Activated CD8-positive, alpha-beta memory T cell treated with anti-CD3 and anti-CD28 coated beads, Interleukin-2, amount 10 ng/mL, durations not matched to agents 7 days and 5 days (primary cell): Measurements from ENCODE around the gene GSDME. TPM values are rescaled to one million over a fixed set of nuclear protein-coding genes. Genes with fewer than 3 reads are reported as not detected.
A peak's percentile ranks its signal among the peaks of the same experiment; 100 is the strongest.

ENCODE experiments used
- ATAC-seq: fragments of 150-1000 bp; cut with Tn5 transposase; one replicate; pipeline ENCODE4 v1.10.0; 2021; ENCODE audit warnings: moderate library complexity
- CTCF ChIA-PET: fragments of 350-600 bp; sonication (Branson Sonifier 250); formaldehyde crosslinking; loops from one replicate; lab custom pipeline; 2021; ENCODE audit warnings: antibody characterized with exemption; lab: Charles Lee
- DNase-seq: peaks from one replicate; pipeline ENCODE4 v3.0.0-alpha.2; 2020
- H3K27ac Mint-ChIP-seq: one replicate; pipeline ENCODE4 v1.8.0; 2021; ENCODE audit warnings: mild to moderate bottlenecking, mixed read lengths
- H3K27me3 Mint-ChIP-seq: one replicate; pipeline ENCODE4 v1.8.0; 2021; ENCODE audit warnings: mixed read lengths
- H3K36me3 Mint-ChIP-seq: one replicate; pipeline ENCODE4 v1.8.0; 2021; ENCODE audit warnings: mild to moderate bottlenecking, mixed read lengths
- H3K4me1 Mint-ChIP-seq: one replicate; pipeline ENCODE4 v1.8.0; 2021; ENCODE audit warnings: mixed read lengths
- H3K4me3 Mint-ChIP-seq: one replicate; pipeline ENCODE4 v1.8.0; 2021; ENCODE audit warnings: mild to moderate bottlenecking, moderate library complexity, mixed read lengths
- H3K9me3 Mint-ChIP-seq: one replicate; pipeline ENCODE4 v1.8.0; 2022; ENCODE audit warnings: low read depth, mixed read lengths
- total RNA-seq, 2 experiments: library from RNA; stranded (reverse); gene quantifications; one replicate each; pipeline ENCODE4 v1.2.3, GENCODE V29; 2021

The GSDME gene
- total RNA-seq, 2 experiments from 2014 or later, result 0.96 to 4.5 TPM

DNA sequence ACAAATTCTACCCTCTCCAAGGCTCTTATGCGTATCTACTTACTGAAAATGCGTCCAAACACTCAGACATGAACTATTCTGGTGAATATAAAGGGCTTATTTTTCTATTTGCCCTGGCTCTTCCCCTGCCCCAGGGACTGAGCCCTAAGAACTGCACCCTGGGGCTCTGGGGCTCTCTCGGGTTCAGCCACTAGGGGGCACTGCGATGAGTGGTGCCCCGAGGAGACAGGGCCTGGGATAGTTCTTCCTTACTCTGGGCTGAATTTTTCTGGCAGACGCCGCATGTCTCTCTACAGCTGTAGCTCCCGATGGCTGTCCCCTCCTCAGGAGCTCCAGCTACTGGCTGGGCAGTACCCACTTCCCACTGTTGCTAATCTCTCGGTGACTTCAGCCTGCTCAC, 30.8 kb upstream of the GSDME start:
- DNase-seq (no peak), ATAC-seq (no peak)
- peaks cover 22% of the 10 kb centered on the region for H3K36me3 Mint-ChIP-seq
- CTCF ChIA-PET, result interaction anchor here (2.2 kb wide), 1 partner anchor 306 kb away, joined by 6 read pairs; no protein-coding TSS in a partner anchor
- peaks cover 7% of the 10 kb centered on the region for H3K4me1 Mint-ChIP-seq
- H3K27me3 Mint-ChIP-seq, result no peaks in the 10 kb centered on the region
- H3K4me3 Mint-ChIP-seq, result no peak overlapping the region
- peaks cover 6% of the 10 kb centered on the region for H3K9me3 Mint-ChIP-seq
- no peak overlapping the region for H3K27ac Mint-ChIP-seq

DNA sequence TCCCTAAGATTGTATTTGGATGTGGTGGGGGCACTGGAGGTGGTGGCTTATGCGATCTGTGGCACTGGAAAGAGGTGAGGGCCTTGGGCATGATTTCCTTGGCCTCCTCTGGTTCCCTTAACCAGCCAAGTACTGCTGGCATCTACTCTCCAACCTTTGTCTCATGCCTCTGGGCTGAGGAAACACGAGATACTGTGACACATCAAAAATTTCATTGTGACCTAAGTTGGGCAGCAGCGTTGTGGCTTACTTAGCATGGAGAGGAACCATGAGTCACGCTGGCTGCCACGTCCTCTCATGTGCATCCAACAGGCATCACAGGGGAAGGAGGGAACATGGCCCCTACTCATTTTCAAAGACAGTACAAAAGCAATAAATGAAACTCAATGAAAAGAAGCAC, 29.7 kb upstream of the GSDME start:
- H3K9me3 Mint-ChIP-seq, result peaks cover 6% of the 10 kb centered on the region
- no peaks in the 10 kb centered on the region for H3K27me3 Mint-ChIP-seq
- CTCF ChIA-PET, result interaction anchor here (2.2 kb wide), 1 partner anchor 307 kb away, joined by 6 read pairs; no protein-coding TSS in a partner anchor
- peaks cover 7% of the 10 kb centered on the region for H3K4me1 Mint-ChIP-seq
- ATAC-seq (peak; percentile 36), DNase-seq (peak; percentile 46)
- peaks cover 22% of the 10 kb centered on the region for H3K36me3 Mint-ChIP-seq
- no peak overlapping the region for H3K27ac Mint-ChIP-seq
- no peak overlapping the region for H3K4me3 Mint-ChIP-seq

DNA sequence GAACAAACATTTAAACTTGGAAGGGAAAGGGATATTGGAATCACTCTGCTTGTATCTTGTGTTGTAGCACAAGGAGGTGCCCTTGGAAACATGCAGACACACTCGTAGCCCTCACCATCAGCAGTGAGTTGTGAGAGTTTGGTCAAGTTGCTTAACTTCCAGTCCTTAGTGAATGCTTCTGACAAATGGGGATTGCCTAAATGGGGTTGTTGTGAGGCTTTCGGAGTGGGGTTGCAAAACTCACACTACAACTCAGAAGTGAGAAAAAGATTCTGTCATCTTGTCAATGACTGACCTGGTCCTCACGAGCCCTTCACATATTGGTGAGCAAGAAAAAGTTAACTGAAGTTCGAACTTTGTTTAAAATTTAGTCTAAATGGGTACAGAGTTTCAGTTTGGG, 29.0 kb upstream of the GSDME start:
- CTCF ChIA-PET, result no interaction called here
- Mint-ChIP-seq H3K9me3 (peaks cover 6% of the 10 kb centered on the region), H3K27ac (no peak overlapping the region), H3K4me1 (peaks cover 7% of the 10 kb centered on the region), H3K36me3 (peaks cover 20% of the 10 kb centered on the region), H3K4me3 (no peak overlapping the region), H3K27me3 (no peaks in the 10 kb centered on the region)
- DNase-seq (no peak), ATAC-seq (no peak)

DNA sequence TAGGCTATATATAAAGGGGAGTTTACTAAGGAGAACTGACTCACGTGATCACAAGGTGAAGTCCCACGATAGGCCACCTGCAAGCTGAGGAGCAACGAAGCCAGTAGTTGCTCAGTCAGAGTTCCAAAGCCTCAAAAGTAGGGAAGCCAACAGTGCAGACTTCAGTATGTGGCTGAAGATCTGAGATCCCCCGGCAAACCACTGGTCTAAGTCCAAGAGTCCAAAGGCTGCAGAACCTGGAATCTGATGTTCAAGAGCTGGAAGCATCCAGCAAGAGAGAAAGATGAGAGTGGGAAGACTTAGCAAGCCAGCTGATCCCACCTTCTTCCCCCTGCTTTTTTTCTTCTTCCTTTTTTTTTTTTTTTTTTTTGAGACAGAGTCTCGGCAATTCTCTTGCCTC, 27.0 kb upstream of the GSDME start:
- Mint-ChIP-seq H3K4me1 (peaks cover 7% of the 10 kb centered on the region), H3K36me3 (peaks cover 20% of the 10 kb centered on the region), H3K9me3 (peaks cover 6% of the 10 kb centered on the region), H3K4me3 (no peak overlapping the region), H3K27me3 (no peaks in the 10 kb centered on the region), H3K27ac (no peak overlapping the region)
- ATAC-seq (no peak), DNase-seq (no peak)
- CTCF ChIA-PET, result interaction anchor here (1.8 kb wide), 1 partner anchor 310 kb away, joined by 5 read pairs; no protein-coding TSS in a partner anchor

DNA sequence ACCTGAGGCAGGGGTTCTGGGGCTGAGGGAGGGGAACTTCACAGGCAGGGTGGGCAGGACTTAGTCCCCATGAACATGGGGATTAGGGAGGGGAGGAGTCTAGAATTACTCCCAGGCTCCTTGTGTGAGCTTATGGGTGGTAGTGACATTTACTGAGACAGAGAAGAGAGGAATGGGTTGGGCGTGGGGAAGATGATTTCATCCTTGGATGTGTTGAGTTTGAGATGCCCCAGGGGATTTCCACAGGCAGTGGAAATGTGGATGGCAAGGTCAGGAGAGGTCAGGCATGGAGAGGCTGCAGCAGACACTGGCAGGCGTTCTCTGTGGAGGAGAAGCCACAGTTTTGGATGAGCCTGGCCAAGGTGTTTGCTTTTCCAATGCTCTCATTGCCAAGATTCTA, 26.4 kb upstream of the GSDME start:
- ATAC-seq, result no peak
- CTCF ChIA-PET, result interaction anchor here (1.3 to 1.8 kb wide), 2 partner anchors 38 to 311 kb away, joined by 3 to 5 read pairs; no protein-coding TSS in a partner anchor

DNA sequence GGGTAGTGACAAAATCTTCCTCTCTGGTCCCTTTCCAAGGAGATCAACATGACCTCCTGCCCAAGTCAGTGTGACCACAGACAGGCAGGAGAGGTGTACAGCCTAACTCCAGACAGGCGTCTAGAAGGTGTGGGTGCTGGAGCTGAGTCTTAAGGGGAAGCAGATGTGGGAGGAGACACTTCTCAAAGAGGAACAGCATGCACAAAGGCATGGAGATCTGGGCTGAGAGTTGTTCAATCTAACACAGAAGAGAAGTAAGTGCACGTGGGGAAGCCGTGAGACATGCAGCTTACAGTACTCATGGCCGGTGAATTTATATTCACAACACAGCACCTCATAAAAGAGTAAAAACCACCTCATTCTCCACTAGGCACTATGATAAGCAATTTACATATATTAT, 23.8 kb upstream of the GSDME start:
- H3K36me3 Mint-ChIP-seq, result peaks cover 19% of the 10 kb centered on the region
- peaks cover 6% of the 10 kb centered on the region for H3K9me3 Mint-ChIP-seq
- CTCF ChIA-PET, result no interaction called here
- H3K4me3 Mint-ChIP-seq, result no peak overlapping the region
- DNase-seq (no peak), ATAC-seq (no peak)
- H3K27ac Mint-ChIP-seq, result no peak overlapping the region
- no peaks in the 10 kb centered on the region for H3K27me3 Mint-ChIP-seq
- H3K4me1 Mint-ChIP-seq, result peaks cover 4% of the 10 kb centered on the region

More for the DNA sequence above, 26.4 kb upstream of the GSDME start:
- no peak overlapping the region for H3K4me3 Mint-ChIP-seq
- H3K9me3 Mint-ChIP-seq, result peaks cover 6% of the 10 kb centered on the region
- peaks cover 17% of the 10 kb centered on the region for H3K36me3 Mint-ChIP-seq
- H3K27ac Mint-ChIP-seq, result no peak overlapping the region
- no peak for DNase-seq
- H3K27me3 Mint-ChIP-seq, result no peaks in the 10 kb centered on the region
- H3K4me1 Mint-ChIP-seq, result peaks cover 10% of the 10 kb centered on the region

DNA sequence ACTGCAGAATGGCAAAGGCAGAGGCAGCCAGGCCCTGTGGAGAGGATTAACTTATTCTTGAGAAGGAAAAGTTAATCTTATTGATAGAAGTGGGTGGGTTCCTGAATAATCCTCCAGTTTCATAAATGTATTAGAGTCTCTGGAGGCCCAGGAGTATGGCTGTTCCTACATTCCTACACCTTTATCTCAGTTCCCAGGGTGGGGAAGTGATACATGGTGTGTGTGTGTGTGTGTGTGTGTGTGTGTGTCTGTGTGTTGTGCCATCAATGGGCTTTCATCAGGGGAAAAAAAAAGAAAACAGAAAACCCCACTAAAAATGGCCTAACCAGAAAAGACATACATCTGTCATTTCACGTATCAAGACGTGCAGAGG, 22.0 kb upstream of the GSDME start:
- ATAC-seq (no peak), DNase-seq (no peak)
- Mint-ChIP-seq H3K27me3 (no peaks in the 10 kb centered on the region), H3K36me3 (peaks cover 15% of the 10 kb centered on the region), H3K9me3 (peaks cover 6% of the 10 kb centered on the region), H3K4me3 (no peak overlapping the region), H3K27ac (no peak overlapping the region), H3K4me1 (peaks cover 4% of the 10 kb centered on the region)
- CTCF ChIA-PET, result no interaction called here

DNA sequence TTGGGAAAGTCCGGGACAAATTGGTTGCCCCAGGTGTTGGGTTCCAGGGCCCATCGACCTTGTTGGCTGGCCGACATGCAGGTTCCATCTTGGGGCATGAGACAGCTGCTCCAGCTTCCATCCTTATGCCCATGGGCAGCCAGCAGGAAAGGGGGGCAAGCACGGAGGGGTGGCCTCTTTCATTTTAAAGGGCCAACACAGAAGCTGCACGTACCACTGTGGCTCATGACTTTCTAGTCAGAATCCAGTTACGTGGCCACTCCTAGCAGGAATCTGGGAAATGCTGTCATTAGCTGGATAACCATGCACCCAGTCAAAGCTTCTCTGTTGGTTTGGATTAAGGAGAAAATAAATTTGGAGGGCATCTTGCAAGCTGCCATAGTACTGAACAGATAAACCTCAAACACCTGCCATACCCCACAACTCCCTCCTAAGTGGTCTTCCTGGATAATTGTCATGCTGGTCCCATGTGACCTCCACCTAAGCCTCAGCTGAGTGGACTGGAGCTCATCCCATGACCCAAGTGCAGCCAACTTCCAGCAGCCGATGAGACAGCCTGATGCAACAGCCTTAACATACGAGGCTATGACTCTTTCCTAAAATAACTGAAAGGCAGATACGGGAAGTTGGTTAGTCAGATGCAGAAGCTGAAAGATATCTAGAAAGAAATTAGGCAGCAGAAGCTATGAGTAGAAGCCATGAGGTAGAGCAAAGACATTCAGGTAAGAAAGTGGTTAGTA, 21.4 kb upstream of the GSDME start:
- no peaks in the 10 kb centered on the region for H3K27me3 Mint-ChIP-seq
- ATAC-seq, result peak; percentile 16
- no peak overlapping the region for H3K4me3 Mint-ChIP-seq
- H3K4me1 Mint-ChIP-seq, result peaks cover 6% of the 10 kb centered on the region
- no peak overlapping the region for H3K27ac Mint-ChIP-seq
- DNase-seq, result no peak
- peaks cover 9% of the 10 kb centered on the region for H3K36me3 Mint-ChIP-seq
- peaks cover 2% of the 10 kb centered on the region for H3K9me3 Mint-ChIP-seq
- CTCF ChIA-PET, result interaction anchor here (1.1 kb wide), 1 partner anchor 315 kb away, joined by 3 read pairs; no protein-coding TSS in a partner anchor

DNA sequence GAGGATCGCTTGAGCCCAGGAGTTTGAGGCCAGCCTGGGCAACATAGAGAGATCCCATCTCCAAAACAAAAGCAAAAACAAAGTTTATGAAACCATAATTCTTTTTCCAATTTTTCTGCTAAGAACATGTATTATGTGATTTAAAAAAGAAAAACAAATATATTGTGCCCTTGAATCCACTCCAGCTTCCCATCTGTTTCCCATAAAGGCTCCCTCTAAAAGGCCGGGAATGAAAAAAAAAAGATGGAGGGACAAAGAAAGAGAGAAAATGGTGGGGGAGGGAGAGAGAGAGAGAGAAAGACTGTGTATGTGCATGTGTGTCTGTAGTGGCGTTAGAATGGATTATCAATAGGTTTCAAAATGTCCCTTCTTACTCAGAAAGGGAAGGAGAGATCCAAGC, 20.5 kb upstream of the GSDME start:
- Mint-ChIP-seq H3K27me3 (no peaks in the 10 kb centered on the region), H3K36me3 (peaks cover 5% of the 10 kb centered on the region), H3K4me3 (no peak overlapping the region), H3K27ac (peak overlapping the region; percentile 2), H3K9me3 (no peaks in the 10 kb centered on the region), H3K4me1 (peaks cover 11% of the 10 kb centered on the region)
- CTCF ChIA-PET, result interaction anchor here (1.1 kb wide), 1 partner anchor 316 kb away, joined by 3 read pairs; no protein-coding TSS in a partner anchor
- DNase-seq, result no peak
- no peak for ATAC-seq

DNA sequence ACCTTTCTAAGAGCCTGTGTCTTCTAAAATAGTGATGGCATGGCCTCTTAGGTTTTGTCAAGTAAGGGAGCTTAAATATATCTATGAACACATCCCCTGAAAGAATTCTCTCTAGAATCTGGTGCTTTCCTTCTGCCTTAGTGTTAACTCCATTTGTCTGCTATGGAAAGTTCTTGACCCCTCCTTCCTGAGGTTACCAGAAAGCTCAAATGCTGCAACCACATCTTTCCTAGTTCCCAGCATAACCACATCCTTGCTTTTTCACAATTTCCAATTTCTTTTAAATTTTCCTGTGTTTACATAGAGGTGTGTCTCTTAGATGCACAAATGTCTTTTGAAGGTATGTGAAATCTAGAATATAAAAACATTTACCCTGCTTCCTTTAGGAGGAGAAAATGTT, 16.4 kb upstream of the GSDME start:
- Mint-ChIP-seq H3K27ac (no peak overlapping the region), H3K9me3 (peaks cover 6% of the 10 kb centered on the region), H3K27me3 (peaks cover 9% of the 10 kb centered on the region), H3K4me3 (no peak overlapping the region), H3K36me3 (peaks cover 14% of the 10 kb centered on the region), H3K4me1 (peaks cover 25% of the 10 kb centered on the region)
- ATAC-seq (no peak), DNase-seq (no peak)
- CTCF ChIA-PET, result interaction anchor here (1.0 to 1.2 kb wide), 2 partner anchors 39 to 320 kb away, joined by 3 to 4 read pairs; no protein-coding TSS in a partner anchor

DNA sequence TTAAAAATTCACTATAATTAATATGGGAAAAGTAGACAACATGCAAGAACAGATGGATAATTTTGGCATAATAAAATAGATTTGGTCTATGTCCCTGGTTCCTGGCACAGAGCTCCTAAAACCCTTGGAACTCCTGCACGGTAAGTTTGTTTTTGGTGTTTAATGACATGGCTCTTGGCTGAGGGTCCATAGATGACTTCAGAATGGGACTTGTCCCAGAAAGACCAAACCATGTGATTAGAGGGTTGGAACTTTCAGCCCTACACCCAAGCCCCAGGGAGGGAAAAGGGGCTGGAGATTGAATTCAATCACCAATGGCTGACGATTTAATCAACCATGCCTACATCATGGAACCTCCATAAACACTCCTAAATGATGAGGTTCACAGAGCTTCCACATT, 12.6 kb upstream of the GSDME start:
- Mint-ChIP-seq H3K27me3 (peaks cover 28% of the 10 kb centered on the region), H3K4me3 (no peak overlapping the region), H3K4me1 (peaks cover 31% of the 10 kb centered on the region), H3K27ac (no peak overlapping the region), H3K36me3 (peaks cover 15% of the 10 kb centered on the region), H3K9me3 (peaks cover 6% of the 10 kb centered on the region)
- no peak for DNase-seq
- ATAC-seq, result no peak
- CTCF ChIA-PET, result interaction anchor here (2.2 kb wide), 1 partner anchor 324 kb away, joined by 11 read pairs; no protein-coding TSS in a partner anchor

DNA sequence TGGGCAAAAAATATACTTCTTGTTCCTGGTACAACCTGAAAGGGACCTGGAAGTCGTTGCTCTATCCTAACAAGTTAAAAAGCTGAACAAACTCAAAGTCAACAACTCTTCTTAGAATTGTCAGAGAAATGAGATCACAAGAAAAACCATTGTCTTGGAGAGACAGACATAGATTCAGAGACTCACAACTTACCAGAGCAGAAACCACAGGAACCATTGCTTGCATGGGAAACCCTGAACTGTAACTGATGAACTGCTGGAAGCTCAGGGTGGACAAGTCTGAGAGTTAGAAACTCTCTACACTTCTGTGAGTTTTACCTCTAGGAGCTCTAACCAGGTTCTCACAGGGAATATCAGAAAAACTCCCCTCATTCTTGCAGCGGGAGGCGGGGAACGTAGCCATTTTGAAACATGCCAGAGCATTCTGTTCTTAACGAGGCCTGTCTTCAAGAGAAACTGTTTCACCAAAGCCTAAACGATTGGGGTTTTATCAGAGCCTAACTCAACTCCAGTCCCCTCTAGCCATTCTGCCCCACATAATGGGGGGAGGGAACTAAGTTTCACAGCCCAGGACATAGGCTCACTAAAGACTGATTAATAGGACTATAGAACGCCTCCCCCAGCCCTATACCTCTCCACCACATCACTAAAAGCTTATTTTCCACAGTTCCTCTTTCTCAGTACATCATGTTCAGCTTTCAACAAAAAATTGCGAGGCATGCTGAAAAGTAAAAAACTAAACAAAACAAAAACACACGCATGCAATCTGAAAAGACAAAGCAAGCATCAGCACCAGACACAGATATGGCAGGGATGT, 12.0 kb upstream of the GSDME start:
- CTCF ChIA-PET, result interaction anchor here (1.2 to 2.2 kb wide), 2 partner anchors 11 to 325 kb away, joined by 3 to 11 read pairs; no protein-coding TSS in a partner anchor
- Mint-ChIP-seq H3K27me3 (peaks cover 33% of the 10 kb centered on the region), H3K36me3 (peaks cover 15% of the 10 kb centered on the region), H3K4me1 (peaks cover 31% of the 10 kb centered on the region), H3K4me3 (no peak overlapping the region), H3K27ac (no peak overlapping the region), H3K9me3 (peaks cover 6% of the 10 kb centered on the region)
- ATAC-seq, result peak; percentile 53
- DNase-seq, result no peak

DNA sequence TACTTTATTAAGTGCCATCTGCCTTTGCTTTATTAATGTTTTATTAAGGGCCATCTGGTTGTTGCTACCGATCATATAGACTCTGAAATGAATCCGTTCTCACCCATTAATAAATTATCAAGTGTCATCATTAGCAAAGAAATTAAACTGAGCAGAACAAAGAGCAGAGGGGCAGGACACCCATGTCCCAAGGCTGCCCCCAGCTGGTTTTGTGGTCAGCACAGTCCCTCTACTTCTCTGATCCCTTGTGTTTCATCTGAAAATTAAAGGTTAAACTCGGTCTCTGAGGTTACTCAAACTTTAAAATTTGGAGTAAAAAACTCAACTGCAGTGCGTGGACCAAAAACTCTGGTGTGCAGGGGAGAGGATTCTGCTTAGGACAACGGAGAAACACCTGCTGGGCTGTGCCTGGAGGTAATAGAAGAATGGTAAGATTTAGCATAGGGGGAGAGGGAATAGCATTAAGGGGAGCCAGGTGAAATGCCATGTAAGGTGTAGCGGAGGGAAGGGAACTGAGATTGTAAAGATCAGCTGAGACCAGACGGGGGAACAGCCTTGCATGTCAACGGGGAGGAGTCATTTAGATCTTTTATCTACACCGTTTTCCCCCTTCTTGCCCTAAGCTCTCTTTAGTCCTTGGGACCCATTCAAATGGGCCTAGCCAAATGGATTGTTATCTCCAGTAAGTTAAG, 10.8 kb upstream of the GSDME start:
- H3K36me3 Mint-ChIP-seq, result peaks cover 14% of the 10 kb centered on the region
- H3K27ac Mint-ChIP-seq, result no peak overlapping the region
- H3K9me3 Mint-ChIP-seq, result peaks cover 6% of the 10 kb centered on the region
- ATAC-seq, result no peak
- H3K4me1 Mint-ChIP-seq, result peaks cover 24% of the 10 kb centered on the region
- CTCF ChIA-PET, result no interaction called here
- DNase-seq, result no peak
- H3K4me3 Mint-ChIP-seq, result no peak overlapping the region
- H3K27me3 Mint-ChIP-seq, result peaks cover 44% of the 10 kb centered on the region
